ENCODE measurements around the gene CRY2.
A peak's percentile ranks its signal among the peaks of the same experiment; 100 is the strongest.

The CRY2 gene

DNA sequence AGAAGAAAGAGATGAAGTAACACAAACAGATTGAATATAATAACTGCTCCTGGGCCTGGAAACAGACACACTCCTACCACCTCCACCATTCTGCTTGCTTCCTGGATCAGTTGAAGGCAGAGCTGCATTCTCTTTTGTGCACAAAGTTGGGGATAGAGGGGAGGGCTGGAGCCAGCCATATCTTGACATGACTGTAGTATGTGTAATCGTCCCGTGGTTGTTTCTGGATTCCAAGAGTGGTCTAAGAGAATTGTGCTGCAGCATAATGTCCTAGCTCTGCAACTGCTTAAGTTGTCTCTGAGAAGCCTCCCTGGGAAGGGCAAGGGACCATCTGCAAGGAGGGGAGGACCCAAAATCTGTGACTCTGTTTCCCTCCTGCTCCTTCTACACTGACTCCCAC, 3.2 kb downstream of the CRY2 start:
- DNase-seq: no peak

DNA sequence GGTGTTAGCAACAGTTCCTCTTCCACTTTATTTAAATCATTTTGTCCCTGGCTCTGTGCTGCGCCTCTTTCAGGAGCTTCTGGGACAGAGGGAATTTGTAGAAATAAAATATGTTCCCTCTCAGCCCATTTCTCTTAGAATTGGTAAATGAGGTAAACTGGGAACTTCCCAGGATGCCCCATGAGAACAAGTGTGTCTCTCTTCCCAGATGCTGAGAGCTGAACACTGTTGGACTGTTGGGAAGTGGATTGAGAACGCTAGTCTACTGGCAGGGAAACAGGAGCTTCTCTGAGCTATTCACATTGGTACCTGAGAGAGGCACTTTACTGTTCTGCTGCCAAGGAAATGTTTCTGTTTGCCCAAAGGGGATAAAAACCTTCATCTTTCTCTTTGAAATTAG, 4.0 kb downstream of the CRY2 start:
- no peak for DNase-seq

DNA sequence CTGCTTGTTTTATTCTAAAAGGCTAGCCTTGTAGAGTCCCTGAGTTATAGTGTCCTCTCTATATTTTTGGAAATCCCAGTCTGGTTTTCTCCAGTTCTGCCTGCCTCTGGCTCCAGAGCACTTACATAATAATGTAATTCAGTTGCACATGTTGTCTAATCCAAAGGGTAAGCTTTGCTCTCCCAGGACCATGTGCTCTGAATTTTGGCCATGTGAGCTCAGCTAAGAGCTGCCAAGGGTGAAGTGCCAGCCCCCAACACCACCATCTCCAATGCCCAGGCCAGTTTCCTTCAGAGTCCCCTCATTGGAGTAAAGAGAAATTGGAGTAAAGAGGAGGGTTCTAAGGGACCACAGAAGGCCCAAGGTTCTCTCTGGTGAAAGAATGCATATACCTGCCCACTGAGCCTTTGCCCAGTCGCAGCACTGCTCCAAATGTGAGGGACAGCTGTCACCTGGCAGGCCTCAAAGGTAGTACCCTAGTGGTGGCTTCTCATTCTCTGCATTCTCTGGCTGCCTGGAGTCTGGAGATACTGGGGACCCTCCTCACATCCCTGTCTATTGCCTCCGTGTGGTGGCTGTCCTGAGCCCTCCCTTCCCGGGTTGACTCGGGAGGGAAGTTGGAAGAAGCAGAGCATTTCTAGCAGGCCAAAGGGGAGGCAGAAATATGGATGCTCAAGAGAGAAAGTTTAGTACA, 4.9 kb downstream of the CRY2 start:
- no peak for DNase-seq

DNA sequence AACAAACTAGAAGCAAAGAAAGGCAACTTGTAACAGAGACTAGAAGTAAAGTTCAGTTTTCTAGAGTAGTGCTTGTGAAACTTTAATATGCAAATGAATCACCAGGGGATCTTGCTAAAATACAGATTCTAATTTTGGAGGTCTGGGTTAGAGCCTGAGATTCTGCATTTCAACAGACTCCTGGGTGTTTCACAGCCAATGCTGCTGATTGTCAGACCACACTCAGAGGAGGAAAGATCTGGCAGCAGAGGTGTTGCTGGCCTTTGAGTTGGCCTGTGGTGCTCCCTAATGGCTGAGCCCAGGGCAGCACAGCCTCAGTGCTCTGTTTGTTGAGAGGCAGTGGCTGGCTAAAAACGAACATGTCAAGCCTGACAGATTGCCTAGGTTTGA, 5.4 kb downstream of the CRY2 start:
- no peak for DNase-seq

DNA sequence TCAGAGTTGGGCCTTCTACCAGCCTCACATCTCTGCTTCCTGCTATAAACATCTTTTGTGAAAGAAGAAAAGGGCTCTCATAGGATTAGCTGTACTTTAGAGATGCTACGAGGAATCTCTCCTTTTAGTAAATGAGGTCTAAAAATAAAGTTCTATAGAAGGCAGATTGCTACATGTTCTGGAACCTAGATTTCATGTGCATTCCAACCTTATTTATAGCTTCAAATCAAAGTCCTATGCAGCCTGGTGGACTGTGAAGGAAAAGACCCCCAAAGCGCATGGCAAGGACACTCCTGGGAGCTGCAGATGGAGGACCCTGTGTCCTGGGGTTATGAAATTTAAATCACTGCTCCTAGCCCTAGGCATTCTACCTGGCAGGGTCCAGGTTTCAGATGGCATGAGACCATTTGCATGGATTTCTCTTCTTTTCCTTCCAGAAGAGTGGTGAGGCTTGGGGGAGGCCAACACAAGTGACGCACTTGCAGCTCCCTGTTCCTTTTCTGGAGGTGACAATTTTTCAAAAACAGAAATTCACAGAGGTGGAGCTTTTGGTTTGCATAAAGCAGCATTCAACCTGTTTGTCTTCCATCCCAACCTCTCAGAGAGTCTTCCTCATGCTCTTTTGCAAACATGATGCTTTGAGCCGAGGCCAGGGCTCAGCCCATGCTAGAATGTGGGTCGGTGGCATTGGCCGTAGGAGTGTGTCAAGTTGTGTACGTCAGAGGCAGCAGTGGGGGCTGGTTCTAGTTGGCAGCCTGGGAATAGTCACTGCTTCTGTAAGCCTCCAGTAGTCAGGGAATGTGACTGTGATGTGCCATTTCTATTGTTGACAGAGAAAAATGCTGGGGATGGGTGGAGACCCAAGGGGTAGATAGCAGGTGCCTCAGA, 6.3 kb downstream of the CRY2 start:
- no peak for DNase-seq

DNA sequence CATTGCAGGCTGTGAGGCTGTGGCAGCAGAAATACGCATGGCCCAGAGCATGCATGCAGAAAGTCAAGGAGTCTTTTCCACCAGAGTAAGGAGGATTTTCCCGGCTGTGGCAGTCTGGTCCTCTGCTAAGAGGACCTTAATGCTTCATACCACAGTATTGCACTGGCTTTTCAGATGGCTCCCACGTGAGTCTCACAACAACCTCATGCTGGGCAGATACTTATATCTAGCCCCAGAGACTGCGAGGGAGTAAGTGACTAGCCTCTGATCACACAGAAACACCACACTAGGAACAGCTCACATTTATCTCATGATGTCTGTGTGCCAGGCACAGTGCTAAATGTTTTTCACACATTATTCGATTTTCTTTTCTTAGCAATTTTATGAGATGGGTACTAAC, 8.0 kb downstream of the CRY2 start:
- DNase-seq: no peak

DNA sequence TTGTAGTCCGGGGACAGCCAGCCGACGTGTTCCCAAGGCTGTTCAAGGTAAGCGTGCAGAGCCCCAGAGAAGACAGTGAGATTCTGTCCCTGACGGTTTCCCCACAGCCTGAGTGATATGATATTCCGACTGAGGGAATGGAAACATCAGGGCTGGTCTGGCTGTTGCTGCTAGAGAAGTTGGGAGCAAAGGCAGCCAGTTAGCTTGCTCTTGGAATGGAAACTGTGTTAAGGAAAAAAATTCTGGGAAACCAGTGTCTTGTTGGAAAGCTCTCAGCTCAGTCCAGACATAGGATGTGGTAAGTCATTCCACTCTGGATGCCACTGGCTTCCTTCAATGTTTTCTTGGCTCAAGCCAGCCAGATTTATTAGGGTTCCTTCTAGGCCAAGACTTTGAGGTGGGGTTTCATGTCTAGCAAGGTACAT, 8.8 kb downstream of the CRY2 start:
- DNase-seq: no peak

DNA sequence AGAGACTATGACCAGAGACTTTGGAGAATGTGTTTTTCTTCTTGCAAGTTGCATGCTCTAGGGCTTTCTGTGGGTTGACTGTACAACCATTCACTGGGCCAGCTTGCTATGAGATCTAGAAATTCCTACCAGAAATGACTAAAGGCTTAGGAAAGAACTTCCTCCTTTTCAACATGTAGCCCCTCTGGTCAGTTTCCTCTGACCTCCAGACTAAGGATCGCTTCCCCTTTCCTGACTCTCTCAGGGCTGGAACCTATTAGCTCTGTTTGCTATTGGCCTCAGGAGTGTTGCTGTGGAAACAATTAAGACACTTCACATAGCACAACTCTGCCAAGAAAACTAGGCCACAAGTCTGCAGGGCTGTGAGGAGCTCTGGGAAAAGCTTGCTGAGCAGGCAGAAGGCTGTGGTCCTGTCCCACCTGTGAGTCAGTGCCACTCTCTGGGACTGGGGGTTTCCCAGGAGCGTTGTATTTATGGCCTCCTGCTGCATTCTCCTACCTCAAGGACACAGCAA, 10.7 kb downstream of the CRY2 start:
- DNase-seq: no peak

DNA sequence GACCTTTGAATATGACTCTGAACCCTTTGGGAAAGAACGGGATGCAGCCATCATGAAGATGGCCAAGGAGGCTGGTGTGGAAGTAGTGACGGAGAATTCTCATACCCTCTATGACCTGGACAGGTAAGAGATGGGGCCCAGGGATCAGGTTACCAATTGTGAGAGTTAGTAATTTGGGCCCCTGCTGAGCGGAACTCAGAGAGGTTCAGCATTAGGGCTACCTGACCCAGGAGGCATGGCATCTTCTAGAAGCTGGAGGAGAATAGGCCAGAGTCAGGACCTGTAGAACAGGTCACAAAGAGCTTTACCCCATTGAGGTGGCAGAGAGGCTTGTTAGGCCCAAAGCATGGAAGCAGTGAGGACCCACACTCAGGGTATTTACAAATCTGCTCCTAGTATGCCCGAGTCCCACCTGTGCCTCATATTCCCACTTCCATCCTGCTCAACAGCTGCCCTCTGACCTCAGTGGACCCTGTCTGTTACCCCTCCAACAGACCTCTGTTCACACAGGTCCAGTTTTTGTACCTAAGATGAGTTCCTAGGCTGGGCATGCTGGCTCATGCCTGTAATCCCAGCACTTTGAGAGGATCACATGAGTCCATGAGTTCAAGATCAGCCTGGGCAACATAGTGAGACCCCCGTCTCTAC, 11.6 kb downstream of the CRY2 start:
- no peak for DNase-seq

DNA sequence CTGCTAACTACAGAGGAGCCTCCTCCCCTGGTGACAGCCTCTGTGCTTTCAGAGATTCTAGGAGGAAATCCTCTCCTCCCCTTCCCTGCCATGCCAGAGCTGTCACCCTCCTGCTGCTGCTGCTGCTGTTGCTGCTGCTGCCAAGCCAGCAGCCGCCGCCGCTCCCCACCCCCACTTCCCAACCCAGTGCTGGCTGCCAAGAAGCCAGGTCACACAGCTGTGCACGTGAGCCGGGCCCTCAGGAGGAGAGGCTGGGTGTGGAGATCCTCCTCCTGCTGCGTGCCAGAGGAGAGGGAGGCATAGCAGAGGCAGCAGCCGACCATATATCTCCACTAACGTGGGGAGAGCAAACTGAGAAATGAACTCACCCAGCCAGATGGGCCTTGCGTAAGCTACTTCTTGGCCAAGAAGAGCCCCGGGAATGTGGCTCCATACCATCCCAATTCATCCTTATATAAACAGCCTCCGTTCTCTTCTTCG, 12.4 kb downstream of the CRY2 start:
- DNase-seq: peak; percentile 68

DNA sequence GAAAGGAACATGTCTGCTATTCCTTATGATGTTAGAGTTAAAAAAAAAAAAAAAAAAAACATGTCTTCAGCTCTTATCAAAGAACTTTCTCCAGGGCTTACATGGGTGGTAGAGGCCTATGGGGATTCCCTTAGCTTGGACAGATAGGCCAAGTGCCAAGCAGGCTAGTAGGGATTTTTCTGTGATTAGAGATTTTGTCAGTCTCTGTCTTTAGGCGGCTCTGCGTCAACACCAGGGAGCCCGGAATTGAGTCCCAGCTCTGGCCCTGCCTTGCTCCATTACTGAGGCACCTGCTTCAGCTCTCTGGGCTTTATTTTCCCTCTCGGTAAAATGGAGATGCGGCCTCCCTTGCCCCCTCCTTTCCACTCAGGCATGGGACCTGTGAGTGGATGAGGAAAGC, 13.1 kb downstream of the CRY2 start:
- no peak for DNase-seq

DNA sequence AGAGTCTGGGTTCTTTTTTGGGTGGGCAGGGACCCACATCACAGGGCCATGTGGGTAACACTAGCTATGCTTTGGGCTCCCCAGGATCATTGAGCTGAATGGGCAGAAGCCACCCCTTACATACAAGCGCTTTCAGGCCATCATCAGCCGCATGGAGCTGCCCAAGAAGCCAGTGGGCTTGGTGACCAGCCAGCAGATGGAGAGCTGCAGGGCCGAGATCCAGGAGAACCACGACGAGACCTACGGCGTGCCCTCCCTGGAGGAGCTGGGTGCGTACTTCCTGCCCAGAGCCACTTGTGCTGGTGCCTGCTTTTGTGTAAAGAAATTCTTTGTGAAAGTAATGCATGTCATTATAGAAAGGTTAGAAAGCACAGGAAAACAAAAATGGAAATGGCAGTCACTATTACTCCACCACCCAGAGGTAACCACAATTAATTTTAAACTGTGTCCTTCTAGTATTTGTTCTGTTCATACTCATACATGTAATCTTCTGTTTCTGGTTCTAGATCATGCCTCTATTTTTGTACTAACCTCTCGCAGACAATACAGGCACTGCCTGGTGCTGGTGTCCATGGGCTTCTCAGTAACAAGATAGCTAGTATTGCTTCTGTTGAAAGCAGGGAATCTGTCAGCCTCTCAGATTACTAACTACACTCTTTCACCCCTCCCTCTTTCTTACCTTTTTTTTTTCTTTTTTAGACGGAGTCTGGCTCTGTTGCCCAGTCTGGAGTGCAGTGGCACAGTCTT, 13.7 kb downstream of the CRY2 start:
- no peak for DNase-seq

DNA sequence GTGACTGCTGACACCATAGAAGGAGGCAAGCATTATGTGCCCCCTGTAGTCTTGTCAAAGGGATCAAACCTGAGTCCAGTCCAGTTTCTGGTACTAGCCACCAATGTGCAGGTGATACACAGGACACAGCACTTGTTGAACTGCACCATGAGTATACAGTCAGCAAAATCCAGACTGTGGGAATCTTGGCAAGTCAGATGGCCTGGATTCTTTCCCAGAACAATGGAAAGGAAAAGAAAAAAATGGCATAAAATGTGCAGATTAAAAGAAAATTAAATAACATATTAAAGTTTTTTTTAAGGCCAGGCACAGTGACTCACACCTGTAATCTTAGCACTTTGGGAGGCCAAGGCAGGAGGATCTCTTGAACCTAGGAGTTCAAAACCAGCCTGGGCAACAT, 16.8 kb downstream of the CRY2 start:
- DNase-seq: no peak

DNA sequence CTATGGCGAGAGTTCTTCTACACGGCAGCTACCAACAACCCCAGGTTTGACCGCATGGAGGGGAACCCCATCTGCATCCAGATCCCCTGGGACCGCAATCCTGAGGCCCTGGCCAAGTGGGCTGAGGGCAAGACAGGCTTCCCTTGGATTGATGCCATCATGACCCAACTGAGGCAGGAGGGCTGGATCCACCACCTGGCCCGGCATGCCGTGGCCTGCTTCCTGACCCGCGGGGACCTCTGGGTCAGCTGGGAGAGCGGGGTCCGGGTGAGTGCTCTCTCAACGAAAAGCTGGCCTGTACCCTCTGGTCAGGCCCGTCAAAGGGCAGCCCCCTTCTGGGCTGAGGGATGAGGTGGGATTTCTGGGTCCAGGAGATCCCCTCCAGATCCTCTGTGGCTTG, 22.3 kb downstream of the CRY2 start:
- no peak for DNase-seq

DNA sequence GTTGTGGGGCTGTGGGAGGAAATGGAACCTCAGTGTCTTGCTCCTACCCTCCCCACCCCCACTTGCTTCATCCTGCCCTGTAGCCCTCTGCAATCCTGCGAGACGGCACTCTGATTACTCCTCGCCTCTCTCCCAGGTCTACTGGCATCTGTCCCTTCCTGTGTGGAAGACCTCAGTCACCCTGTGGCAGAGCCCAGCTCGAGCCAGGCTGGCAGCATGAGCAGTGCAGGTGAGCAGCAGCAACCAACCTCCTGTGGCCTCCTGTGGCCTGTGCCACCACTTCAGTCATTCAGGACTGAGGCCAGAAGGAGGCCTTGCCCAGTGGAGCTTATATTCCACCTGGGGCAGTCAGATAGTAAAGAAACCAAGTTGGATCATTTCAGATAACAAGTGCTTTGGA, 23.4 kb downstream of the CRY2 start:
- no peak for DNase-seq

DNA sequence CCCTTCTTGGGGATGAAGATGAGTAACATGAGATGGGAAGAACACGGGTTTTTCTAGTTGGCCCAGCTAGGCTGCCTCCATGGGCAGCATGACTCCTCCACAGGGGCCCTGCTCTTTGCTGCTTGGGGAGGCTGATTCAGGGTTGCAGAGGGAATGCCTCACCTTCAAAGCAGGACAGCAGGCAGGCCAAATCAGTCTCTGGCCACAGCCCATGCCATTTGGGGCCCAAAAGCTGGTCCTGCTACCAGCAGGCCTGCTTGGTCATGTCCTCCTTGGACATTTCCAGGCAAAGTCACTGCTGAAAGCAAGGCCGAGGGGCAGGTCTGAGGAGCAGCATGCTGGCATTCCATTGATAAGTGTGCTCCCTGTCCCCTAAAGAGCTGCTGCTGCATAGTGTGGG, 24.4 kb downstream of the CRY2 start:
- DNase-seq: no peak

DNA sequence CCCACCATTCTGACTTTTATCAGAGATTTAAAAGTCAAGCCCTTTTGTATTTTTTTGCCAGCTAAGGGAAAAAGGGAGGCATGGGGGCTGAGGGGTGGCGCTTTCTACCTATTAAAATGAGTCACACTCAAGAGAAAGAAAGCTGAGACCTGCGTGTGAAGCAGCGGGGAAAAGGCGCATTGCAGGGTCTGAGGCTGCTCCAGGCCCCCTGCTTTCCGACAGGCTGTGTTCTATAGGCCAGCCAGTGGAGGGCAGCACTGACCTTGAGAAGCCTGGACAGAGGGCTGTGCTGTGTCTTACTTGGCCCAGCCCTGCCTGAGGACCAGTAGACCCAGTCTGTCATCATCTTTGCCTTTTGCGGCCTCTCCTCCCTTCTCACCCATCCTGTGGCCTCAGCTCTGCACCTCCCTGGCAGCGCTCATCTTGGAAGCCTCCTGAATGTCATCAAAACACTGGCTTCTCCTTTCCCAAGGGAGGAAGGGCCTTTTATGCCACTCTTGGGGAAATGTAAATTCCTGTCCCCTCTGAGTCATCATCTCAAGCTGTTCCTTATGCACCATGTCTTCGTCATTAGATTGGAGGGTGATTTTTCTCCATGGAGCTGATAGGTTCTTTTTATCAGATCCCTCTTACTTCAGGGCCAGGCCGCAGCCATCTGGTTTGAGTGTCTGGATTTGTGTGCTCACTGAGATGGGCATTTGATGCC, 25.5 kb downstream of the CRY2 start:
- DNase-seq: no peak

DNA sequence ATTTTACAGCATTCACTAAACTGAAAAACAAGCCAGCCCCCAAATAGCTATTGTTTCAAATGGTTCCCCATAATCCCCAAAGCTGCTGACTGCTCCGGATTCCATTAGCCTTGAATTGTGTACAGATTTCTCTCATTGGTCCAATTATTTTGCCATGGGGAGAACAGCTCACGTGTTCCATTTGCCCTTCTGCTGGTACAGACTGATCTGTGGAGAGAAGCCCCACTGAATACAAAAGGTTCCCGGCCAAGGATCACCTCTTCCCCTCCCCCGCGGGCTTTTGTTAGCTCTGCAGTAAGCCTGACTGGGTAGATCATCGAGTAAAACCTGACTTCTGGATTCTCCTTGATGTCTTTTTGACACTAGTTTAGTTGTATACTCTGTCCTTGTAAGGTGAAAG, 29.1 kb downstream of the CRY2 start:
- no peak for DNase-seq

DNA sequence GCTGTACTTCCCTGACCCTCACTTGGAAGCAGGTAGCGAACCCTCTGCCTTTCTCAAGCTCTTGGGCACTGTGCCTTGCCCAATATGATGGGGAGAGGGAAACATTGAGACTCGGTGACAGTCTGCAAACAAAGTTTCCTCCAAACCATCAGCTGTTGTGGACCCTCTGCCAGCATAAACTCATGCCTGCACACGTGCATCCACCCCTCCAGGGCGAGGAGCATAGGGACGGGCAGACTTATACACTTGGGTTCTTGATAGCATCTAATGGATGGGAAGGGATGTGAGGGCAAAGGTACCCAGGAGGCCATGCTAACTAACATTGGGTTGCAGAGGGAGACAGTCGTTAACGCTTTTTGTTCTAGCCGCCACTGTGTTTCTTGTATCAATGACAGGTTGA, 29.9 kb downstream of the CRY2 start:
- no peak for DNase-seq

DNA sequence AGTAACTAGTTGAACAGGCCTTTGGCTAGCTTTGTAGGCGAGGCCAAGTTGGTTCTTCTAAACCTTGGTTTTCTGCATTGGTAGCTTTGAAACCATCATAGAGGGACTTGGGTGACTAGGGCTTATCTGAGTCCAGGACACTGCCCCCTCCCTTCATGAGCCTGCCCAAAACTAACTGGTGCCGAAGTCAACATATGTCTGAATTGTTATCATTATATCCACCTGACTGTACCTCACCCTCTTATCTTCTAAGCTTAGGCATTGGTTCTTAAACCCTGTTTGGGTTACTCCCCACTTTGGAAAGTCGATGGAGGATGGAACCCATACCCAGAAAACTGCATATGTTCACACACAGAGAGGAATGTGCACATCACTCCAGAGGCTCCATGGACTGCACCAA, 30.6 kb downstream of the CRY2 start:
- no peak for DNase-seq

DNA sequence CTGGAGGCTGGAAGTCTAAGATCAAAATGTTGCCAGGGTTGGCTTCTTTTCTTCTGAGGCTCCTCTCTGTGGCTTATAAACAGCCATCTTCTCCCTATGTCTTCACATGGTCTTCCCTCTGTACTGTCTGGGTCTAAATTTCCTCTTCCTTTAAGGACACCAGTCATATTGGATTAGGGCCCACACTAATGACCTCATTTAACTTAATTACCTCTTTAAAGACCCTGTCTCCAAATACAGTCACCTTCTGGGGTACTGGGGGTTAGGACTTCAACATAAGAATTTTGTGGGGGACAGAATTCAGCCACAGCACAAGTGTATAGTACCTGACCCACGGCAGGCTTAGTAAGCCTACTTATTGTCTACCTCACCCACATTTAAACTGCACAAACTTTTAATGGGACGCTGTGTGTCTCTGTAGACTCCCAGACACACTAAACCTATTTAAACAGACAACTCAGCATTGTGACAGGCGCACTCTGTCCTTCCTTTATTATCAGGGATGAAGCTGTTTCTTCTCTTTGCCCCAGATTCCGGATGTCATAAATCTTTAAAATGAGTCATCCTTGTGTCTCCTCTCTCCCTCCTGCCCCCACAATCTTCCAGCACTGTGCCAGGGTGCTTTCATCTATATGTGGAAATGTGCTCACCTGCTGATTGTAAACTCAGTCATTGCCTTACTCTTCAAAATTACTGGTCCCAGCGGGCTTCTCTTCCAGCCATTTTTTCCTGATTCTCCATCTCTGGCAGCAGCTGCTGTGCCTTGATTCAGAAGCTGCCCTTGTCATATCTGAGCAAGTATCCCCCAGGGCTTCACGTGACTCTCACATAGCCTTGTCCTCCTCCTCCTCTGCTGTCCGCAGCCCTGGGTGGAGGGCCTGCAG, 32.8 kb downstream of the CRY2 start:
- no peak for DNase-seq
